GM10847 (cell line): Measurements from ENCODE around the gene ARFIP1.

Source experiments
- POLR2A ChIP-seq: IDR thresholded peaks from 2 replicates; pipeline ENCODE4 v1.6.1; 2011; ENCODE audit not compliant: insufficient read length; ENCODE audit errors: extremely low read depth

The ARFIP1 gene

GRCh38 chr4:152954741-152955140, 175.0 kb downstream of the ARFIP1 start:
- TF ChIP-seq POLR2A: no peak

- no peak for TF ChIP-seq POLR2A
Measured at GRCh38 chr4:152956147-152956546, 176.4 kb downstream of the ARFIP1 start.

GRCh38 chr4:152956650-152957436, 177.1 kb downstream of the ARFIP1 start:
- no peak for TF ChIP-seq POLR2A

GRCh38 chr4:152957437-152958171, 177.8 kb downstream of the ARFIP1 start:
- TF ChIP-seq POLR2A: no peak

- TF ChIP-seq POLR2A: no peak
Measured at GRCh38 chr4:152959080-152959479, 179.3 kb downstream of the ARFIP1 start.

GRCh38 chr4:152960082-152960481, 180.3 kb downstream of the ARFIP1 start:
- no peak for TF ChIP-seq POLR2A

GRCh38 chr4:152961014-152961772, 181.4 kb downstream of the ARFIP1 start:
- no peak for TF ChIP-seq POLR2A

GRCh38 chr4:152961773-152962115, 182.0 kb downstream of the ARFIP1 start:
- TF ChIP-seq POLR2A: no peak
